Mesenteric fat pad (tissue), 1 donor: Measurements from ENCODE around the gene PWWP2B. TPM values are rescaled to one million over a fixed set of nuclear protein-coding genes. Genes with fewer than 3 reads are reported as not detected.
"Not testable (repeated sequence)": the region's sequence is repeated elsewhere in the genome, so short reads cannot be mapped to it uniquely, and the experiment has no call there.

Experiments
- DNase-seq: peaks from one replicate; pipeline ENCODE4 v3.0.0-alpha.2; 2020; ENCODE audit warnings: low spot score
- long read RNA-seq: library from polyadenylated mRNA; unstranded; transcript quantifications from one replicate; pipeline ENCODE4 v2.0.0, GENCODE V29; 2020
- total RNA-seq: library from RNA; stranded (reverse); fragmentation: NEBNext Ultra II Directional; extraction: Animal tissue kit (Norgen Biotek cat#: 25700); gene quantifications from one replicate; pipeline ENCODE4 v1.2.1, GENCODE V29; 2021
- donor health status: DM: yes; HTN: yes; CAD: no.

Gene PWWP2B
- total RNA-seq, result 30.4 TPM
- long read RNA-seq, partial matches to known transcripts, result 12 of 15 reads
- long read RNA-seq, other reads (novel, unspliced or antisense), result 3 of 15 reads

DNA sequence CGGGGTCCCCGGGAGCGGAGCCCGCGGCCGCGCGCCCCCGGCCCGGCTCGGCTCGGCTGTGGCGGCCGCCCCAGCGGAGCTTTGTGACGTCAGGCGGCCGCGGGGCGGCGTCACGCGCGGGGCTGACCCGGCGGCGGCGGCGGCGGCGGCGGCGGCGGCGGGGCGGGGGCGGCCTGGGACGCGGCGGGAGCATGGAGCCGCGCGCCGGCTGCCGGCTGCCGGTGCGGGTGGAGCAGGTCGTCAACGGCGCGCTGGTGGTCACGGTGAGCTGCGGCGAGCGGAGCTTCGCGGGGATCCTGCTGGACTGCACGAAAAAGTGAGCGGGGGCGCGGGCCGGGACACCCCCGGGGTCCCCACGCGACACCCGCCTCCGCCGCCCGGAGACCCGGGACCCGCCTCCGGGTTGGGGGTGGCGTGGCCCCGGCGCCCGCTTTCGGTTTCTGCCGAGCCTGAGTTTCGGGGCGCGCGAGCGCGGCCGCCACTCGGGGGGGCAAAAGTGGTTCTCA lies at the start of gene PWWP2B:
TSS of gene PWWP2B (plus strand) at position 165 of the 506 bp plus-strand sequence. CDS start at position 192, 27 bp downstream.
- no peak for DNase-seq

DNA sequence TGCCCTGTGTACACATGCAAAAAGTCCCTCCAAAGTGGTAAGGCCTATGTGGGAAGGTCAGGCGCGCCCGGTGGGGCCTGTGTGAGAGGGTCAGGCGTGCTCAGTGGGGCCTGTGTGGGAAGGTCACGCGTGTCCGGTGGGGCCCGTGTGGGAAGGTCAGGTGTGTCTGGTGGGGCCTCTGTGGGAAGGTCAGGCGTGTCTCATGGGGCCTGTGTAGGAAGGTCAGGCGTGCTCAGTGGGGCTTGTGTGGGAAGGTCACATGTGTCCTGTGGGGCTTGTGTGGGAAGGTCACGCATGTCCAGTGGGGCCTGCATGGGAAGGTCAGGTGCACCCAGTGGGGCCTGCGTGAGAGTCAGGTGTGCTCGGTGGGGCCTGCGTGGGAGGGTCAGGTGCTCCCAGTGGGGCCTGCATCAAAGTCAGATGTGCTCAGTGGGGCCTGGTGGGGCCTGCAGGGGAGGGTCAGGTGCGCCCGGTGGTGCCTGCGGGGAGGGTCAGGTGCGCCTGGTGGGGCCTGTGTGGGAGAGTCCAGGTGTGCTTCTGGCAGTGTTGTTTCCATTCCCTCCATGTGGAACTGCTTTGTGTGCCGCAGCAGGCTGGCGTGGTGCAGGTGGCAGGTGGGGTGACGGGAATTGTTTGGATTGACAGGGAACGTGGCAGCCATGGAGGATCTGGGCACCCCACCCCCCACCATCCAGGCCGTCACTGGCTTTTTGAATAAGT lies 49.6 kb upstream of the PWWP2B start:
- DNase-seq, result no peak

DNA sequence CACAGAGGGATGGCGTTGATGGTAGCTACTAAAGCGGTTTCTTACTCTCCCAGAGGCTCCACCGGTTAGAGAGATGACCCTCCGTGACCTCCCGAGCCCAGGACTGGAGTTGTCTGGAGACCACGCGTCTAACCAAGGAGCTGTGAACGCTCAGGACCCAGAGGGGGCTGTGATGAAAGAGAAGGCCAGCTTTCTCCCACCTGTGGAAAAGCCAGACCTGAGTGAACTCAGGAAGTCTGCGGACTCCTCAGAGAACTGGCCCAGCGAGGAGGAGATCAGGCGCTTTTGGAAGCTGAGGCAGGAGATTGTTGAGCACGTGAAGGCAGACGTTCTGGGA lies 49.1 kb upstream of the PWWP2B start:
- DNase-seq, result no peak

DNA sequence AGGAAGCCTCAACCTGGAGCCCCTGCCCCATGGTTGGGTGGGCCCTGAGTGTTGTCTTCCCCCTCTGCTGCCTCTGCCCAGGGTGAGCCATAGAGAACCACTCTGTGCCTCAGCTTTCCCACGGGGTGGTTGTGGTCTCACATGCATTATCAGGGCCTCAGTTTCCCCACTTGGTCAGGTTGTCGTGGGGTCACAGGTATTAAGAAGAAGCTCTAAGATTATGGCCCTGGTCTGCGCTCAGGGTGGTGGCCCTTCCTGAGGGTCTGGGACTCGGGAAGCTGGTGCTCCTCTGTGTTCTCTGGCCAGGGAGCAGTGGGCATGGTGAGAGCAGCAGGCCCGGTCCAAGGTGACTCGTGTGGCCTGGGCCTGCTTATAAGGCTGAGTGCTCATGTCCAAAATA lies 47.2 kb upstream of the PWWP2B start:
- no peak for DNase-seq

DNA sequence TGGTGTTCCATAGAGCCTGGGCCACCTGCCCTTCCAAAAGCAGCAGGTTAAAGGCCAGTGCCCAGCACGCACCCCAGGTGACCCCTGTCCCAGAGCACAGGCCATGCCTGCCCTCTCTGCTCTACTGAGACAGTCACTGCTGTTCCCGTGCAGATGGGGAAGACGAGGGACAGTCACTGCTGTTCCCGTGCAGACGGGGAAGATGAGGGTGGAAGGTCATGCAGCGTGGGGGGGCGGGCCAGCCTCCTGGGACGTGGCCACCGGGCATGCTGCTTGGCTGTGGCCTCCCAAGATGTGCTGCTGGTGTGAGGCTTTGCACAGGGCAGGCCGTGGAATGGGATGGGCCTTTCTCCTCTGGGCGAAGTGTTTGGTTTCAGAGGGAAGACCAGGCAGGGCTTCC lies 46.6 kb upstream of the PWWP2B start:
- DNase-seq, result no peak

DNA sequence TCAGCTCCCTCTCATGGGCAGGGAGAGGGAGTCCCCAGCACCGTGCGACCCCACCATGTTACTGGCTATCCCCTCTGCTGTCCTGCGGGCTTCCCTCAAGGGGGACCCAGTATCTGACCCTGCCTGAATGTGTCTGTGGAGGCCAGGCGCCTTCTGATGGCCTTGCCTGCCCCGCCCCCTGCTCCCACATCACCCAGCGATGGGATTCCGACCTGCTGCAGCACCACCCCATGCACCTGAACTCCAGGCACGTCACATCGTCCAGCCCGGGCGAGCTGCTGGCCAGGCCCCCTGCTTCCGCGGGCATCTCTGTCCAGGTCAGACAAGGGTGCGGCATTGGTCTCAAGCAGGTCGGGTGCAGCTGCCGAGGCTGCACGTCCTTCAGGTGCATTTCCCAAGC lies 46.1 kb upstream of the PWWP2B start:
- DNase-seq, result no peak

DNA sequence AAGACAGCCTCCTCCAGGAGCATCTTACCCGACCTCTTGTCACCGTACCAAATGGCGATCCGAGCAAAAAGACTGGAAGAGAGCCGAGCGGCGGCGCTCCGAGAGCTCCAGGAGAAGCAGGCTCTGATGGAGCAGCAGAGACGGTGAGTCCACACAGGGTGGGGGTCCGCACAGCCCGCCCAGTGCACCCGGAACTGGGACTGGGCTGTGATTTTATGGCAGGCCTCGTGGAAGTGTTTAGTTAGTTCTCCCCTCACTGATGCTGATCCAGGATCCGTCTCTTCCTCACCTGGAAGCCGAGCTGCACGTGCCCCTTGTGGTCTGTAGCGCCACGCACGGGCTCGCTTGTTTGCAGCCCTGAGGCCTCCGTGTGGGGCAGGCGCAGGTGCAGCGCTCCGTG lies 45.4 kb upstream of the PWWP2B start:
- DNase-seq, result no peak

DNA sequence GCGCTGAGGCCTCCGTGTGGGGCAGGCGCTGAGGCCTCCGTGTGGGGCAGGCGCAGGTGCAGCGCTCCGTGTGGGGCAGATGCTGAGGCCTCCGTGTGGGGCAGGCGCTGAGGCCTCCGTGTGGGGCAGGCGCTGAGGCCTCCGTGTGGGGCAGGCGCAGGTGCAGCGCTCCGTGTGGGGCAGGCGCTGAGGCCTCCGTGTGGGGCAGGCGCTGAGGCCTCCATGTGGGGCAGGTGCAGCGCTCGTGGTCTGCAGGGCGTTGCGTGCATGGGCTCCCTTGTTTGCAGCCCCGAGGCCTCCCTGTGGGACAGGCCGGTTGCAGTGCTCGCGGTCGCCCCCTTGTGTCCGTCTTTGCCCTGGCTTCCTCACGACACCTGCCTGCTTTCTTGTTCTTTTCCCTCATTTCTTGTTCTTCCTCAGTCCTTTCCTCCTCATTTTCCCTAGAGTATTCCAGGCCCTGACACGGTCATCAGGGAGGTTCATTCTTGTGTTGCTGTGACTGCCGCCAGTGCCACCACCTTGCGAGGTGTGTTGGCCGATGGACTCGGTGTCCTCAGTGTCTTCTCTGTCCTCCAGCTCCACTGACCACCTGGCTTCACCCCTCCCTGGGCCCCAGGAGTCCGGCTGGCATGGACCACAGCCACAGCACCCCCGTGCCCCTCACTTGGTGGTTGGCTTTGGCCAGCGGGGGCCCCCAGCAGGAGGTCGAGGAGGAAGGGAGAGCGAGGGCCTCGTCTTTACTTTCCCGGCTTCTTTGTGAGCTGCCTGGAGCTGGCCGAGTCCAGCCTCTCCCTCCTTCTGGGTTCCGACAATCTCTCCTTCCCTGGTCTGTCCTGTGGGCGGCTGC lies 44.3 kb upstream of the PWWP2B start:
- DNase-seq, result not testable (repeated sequence)

DNA sequence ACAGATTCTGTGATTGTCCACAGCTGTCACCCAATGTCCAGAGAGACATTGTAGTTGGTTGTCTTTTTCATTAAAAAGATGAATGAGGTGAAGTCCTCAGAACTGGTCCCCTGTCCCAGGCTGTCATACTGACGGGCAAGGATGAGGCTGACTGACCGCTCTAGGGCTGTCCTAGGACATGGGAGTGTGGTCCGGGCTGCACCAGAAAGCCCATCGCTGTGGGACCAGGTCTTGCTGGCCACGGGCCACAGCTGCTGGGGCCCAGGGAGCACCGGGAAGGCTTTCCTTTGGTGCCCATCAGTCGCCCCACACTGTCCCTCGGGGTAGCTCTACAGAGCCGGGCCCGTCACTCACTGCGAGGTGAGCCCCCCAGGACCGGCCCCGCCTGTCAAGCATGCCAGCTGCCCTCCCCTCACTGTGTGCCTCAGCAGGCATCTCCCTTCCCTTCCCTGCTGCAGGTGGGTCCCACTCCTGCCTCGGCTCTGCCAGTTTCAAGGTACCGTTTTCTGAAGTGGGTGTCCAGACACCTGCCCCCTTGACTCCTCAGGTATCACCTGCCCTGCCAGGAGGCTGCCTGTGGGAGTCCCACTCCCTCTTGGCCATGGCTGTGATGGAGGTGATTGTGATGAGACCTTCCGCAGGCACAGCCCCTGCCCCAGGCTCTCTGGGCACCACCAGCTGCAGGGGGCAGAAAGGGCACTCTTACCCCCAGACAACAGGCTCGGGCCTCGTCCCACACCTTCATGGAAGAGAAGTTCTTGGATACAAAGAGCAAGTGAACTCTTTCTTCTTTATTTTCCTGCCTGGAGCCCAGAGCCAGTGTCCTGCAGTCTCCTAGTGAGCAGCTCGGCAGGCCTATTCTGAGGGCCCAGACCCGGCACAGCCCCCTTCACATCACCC lies 43.3 kb upstream of the PWWP2B start:
- DNase-seq, result no peak

DNA sequence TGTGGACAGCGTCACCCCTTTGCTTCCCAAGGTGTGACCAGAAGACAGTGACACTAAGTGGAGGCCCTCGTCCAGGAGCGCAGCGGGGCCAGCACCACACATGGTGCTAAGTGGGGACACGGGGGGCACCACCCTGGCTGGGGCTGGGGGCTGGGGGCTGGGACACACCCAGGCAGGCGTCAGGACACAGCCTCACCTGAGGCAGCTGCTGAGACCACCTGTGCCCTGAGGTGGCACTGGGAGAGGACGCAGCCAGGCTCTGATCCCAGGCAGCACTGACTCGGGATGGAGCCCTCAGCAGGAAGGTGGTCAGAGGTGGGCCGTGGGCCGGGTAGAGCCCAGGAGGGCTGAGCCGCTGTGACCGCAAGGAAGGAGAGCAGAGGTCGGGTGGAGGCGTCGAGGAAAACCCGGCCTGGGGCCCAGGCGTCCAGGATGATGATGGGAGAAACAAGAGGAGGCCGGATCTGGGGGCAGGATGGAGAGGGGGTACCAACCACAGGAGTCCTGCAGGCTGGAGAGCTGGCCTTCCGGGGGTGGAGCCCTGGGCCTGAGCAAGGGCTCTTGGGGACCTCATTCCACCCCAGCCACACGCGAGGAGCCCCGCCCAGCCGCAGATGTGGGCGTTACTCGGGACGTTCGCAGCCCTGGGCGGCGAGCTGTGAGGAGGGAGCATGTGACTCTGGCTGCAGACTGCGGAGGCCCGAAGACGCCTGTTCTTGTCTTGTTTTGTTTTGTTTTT lies 42.5 kb upstream of the PWWP2B start:
- DNase-seq, result no peak

DNA sequence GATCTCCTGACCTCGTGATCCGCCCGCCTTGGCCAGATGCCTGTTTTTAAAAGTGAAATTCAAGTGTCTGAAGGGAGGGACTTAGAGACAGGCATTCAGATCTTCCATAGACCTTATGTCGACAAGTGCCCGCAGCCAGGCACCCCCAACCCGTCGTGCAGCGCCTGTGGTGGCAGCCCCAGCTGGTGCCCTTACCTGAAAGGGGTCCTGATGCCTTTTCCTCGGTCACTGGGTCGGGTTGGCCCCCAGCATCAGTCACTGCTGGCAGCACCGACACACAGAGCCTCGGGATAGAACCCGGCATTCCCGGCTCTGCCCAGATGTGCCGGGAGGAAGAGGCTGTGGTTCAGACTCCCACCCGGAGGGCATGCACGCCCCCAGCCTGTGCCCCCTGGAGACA lies 41.7 kb upstream of the PWWP2B start:
- no peak for DNase-seq

DNA sequence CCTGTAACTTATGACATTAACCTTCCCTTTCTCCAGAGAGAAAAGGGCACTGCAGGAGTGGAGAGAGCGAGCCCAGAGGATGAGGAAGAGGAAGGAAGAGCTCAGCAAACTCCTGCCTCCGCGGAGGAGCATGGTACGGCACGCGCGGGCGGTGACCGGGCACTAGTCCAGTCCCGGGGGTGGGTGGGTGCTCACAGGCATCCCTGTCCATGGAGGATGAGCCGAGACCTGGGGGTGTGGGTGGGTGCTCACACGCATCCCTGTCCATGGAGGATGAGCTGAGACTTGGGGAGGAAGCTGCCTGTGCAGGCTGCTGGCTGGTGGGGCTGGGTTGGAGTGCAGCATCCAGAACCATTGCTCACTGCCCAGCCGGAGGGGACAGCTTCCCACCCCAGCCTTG lies 41.2 kb upstream of the PWWP2B start:
- DNase-seq, result no peak

DNA sequence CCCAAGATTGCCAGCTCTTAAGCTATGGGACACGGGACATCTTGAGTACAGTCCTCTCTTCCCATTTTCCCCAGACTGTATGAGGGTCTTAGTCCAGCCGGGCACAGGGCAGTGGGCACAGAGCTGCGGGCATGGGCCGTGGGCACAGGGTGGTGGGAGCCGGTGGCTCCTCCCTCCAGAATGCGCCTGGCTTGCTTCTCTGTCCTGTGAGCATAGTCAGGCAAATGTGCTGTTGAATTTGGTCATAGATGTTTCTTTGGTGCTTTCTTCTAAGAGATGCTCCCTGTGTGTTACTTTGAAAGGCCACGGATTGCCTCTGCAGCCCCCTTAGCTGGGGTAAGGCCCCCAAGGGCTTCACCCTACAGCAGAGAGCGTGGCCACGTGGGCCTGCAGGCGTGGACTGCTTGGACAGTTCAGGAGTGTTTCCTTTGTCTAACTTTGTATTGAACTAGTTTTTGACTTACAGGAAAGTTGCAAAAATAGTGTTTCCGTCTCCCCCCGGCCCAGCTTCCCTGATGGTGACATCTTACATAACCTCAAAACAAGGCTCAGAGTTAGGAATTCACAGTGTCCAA lies 40.3 kb upstream of the PWWP2B start:
- no peak for DNase-seq

DNA sequence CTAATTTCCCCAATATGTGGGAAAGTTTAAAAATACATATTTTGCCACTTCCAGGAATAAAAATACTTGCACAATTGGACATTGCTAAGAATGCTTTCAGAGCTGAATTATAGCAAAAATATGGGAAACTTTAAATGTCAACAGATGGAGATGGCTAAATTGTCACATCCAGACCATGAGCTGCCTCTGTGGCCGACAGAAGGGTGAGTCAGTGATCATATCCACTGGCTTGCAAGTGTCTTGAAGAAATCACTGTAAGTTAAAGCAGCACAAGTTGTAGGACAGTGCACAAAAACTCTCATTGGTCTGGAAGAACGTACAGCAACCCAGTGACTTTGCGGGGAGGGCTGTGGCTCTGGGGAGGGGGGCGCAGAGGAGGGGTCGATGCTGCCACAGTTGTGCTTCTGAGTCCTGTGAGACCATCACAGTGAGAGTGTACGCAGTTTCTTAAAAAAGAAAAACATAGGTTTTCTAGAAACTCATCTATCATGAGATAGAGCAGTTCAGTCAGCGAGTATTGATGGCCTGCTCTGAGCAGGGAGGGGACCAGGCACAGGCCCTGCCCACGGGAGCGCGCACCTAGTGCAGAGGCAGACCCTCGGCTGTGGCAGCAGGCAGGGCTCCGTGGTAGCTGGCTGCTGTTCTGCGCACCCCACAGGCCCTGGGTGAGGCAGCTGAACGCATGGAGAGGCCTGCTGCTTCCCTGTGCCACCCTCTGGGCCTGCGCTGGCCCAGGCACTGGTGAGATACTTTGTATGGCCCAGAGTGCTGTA lies 39.5 kb upstream of the PWWP2B start:
- no peak for DNase-seq

DNA sequence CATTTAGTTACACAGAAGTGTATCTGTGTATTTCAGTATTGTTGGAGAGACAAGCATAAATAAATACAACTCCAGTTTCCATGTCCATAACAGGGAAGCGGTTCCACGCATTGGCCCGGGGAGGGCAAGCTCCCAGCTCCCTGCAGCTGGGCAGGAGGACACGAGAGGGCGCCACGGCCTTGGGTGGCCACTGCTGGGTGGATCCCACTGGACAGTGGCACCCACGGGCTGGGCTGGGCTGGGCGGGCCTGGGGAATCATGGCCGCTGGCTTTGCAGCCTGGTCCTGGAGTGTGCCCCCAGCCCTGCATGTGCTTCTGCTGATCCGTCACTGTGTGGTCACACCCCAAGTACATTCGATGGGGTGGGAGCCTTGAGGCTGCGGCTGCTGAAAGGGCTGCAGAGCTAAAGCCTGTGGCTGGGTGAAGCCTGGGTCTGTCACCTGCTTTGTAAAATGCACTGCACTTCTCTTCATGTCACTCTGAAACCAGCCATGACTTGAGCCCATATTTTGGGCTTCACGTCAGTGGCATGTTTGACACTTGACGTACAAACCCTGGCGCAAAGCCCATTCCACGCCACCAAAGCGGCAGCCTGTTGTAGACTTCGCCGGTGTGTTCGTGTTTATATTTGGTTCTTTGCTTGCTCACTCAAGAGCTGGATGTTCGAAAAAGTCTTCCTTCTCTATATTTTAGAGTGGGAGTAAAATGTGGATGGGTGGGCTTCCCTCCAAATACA lies 37.5 kb upstream of the PWWP2B start:
- DNase-seq, result no peak

DNA sequence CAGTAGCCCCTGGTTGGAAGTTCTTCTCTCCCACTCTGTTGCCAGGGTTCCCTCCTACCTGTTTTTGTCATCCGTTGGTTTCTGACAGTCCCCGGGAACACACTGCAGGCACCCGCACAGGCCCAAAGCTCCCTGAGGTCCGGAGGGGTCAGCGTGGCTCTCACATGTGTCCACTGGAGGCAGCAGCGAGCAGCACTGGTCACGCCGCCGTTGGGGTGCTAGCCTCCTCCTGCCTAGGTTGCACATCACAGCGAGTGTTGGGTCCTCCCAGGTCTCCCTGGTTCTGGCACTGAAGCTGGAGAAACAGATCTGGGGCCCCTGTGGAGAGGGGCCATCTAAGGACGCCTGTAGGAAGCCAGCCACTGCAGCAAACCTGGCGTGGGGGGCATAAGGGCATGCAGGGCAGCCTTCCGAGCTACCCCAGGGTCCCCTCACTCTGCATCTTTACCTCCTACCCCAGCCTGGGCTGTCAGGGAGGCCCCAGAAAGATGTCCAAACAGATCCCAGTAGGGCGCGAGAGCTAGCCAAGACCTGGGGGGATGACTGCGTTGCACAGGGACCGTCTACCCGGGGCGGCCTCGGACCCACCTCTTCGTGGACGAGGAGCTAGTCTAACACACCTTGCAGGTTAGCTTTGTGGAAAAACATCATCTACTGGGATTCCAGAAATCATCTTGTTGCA lies 36.1 kb upstream of the PWWP2B start:
- DNase-seq, result no peak

DNA sequence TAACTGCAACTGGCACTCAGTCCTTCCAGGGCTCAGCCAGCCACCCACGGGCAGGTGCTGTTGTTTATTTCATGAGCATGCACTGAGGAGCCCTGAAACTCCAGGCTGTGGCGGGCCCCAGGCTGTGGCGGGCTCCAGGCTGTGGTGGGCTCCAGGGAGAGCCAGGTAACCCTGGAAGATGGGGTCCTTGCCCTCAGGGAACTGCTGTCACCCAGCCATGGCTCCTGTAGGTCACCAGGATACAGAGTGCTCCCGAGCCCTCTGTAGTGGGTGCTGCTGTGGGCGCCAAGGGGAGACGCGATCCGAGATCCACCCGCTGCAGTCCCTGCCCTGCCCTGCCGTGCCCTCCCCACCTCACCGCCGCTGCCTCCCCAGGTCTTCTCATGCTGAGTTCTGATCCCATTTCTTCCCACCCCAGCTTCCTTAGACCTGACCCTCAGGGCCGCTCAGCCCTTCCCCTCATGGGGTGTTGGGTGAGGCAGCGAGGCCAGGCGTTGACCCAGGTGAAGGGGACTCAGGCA lies 35.4 kb upstream of the PWWP2B start:
- DNase-seq, result no peak

DNA sequence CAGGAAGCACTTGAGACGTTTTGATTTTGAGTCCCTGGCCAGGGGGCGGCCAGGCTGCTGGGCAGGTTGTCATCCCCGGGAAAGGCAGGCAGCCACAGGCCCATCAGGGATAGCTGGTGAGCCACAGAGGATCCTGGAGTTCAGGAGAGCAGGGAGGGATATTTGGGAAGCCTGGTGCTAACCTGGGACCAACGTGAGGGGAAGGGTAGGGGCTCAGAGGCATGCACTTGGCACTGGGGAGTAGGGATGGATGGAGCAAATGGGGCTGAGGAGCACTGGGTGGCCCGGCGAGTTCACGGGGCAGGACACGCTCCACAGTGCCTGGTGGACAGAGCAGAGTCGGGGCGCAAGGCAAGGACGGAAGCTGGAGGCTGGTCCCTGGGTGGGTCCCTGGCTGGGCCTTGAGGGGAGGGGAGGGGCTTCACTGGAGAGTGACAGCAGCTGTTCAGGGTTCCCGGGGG lies 34.8 kb upstream of the PWWP2B start:
- DNase-seq, result no peak
